KMS-11 (cell line): Measurements from ENCODE around the gene CCDC170.

Source experiments
- H2AFZ ChIP-seq: fragments of 200-600 bp; sonication (generic); 2 replicates; pipeline ENCODE4 v1.6.1; 2016; ENCODE audit warnings: antibody characterized with exemption, mixed run types, low read depth
- H3K27ac ChIP-seq: fragments of 200-600 bp; sonication (generic); 2 replicates; pipeline ENCODE4 v1.6.1; 2016; ENCODE audit warnings: mild to moderate bottlenecking, mixed run types
- H3K27me3 ChIP-seq: fragments of 200-600 bp; sonication (generic); 2 replicates; pipeline ENCODE4 v1.6.1; 2017; ENCODE audit warnings: mild to moderate bottlenecking, low read depth, mixed run types, moderate library complexity; ENCODE audit not compliant: insufficient read depth
- H3K36me3 ChIP-seq: fragments of 200-600 bp; sonication (generic); 2 replicates; pipeline ENCODE4 v1.6.1; 2017; ENCODE audit warnings: mild to moderate bottlenecking, mixed run types; ENCODE audit not compliant: insufficient read depth
- H3K4me1 ChIP-seq: fragments of 200-600 bp; sonication (generic); 2 replicates; pipeline ENCODE4 v1.6.1; 2016; ENCODE audit warnings: mild to moderate bottlenecking, low read depth, mixed run types; ENCODE audit not compliant: poor library complexity, severe bottlenecking
- H3K4me2 ChIP-seq: fragments of 200-600 bp; sonication (generic); 2 replicates; pipeline ENCODE4 v1.7.0; 2016; ENCODE audit warnings: mild to moderate bottlenecking, mixed run types
- H3K4me3 ChIP-seq: fragments of 200-600 bp; sonication (generic); IDR thresholded peaks from 2 replicates; pipeline ENCODE4 v1.6.1; 2017; ENCODE audit warnings: low read depth, low read length, mixed read lengths; ENCODE audit not compliant: insufficient read depth
- H3K79me2 ChIP-seq: fragments of 200-600 bp; sonication (generic); 2 replicates; pipeline ENCODE4 v1.6.1; 2016; ENCODE audit warnings: low read depth, mixed run types; ENCODE audit not compliant: insufficient read depth
- H3K9ac ChIP-seq: fragments of 200-600 bp; sonication (generic); 2 replicates; pipeline ENCODE4 v1.6.1; 2016; ENCODE audit warnings: mild to moderate bottlenecking, mixed run types
- H4K20me1 ChIP-seq: fragments of 200-600 bp; sonication (generic); 2 replicates; pipeline ENCODE4 v1.6.1; 2016; ENCODE audit warnings: mild to moderate bottlenecking, mixed run types; ENCODE audit not compliant: insufficient read depth
- CTCF ChIP-seq: fragments of 200-600 bp; sonication (generic); conservative IDR thresholded peaks from 2 replicates; pipeline ENCODE4 v1.6.1; 2017; ENCODE audit warnings: low read depth, mild to moderate bottlenecking, antibody characterized with exemption, low read length, moderate library complexity, mixed read lengths

Gene CCDC170

GRCh38 chr6:151620179-151620578, 126.4 kb downstream of the CCDC170 start:
- Histone ChIP-seq H4K20me1 (no peaks in the 10 kb centered on the region), H3K27me3 (no peaks in the 10 kb centered on the region), H3K36me3 (no peaks in the 10 kb centered on the region), H3K27ac (no peak overlapping the region), H3K4me1 (no peaks in the 10 kb centered on the region), H2AFZ (no peak overlapping the region), H3K4me3 (no peak overlapping the region), H3K9ac (no peak overlapping the region), H3K79me2 (no peaks in the 10 kb centered on the region), H3K4me2 (no peak overlapping the region)
- TF ChIP-seq CTCF, result no peak

- Histone ChIP-seq H3K27me3 (no peaks in the 10 kb centered on the region), H4K20me1 (no peaks in the 10 kb centered on the region), H3K4me1 (peaks cover 2% of the 10 kb centered on the region), H3K79me2 (no peaks in the 10 kb centered on the region), H3K36me3 (no peaks in the 10 kb centered on the region), H2AFZ (no peak overlapping the region), H3K9ac (no peak overlapping the region), H3K4me3 (no peak overlapping the region), H3K4me2 (no peak overlapping the region), H3K27ac (no peak overlapping the region)
- TF ChIP-seq CTCF, result no peak
Observed at GRCh38 chr6:151624071-151624470, 130.3 kb downstream of the CCDC170 start.

GRCh38 chr6:151624481-151624880, 130.7 kb downstream of the CCDC170 start:
- peaks cover 2% of the 10 kb centered on the region for H3K4me1 ChIP-seq
- no peak overlapping the region for H3K9ac ChIP-seq
- no peak overlapping the region for H2AFZ ChIP-seq
- H3K36me3 ChIP-seq, result no peaks in the 10 kb centered on the region
- H3K27ac ChIP-seq, result no peak overlapping the region
- no peak for TF ChIP-seq CTCF
- H3K4me2 ChIP-seq, result no peak overlapping the region
- no peak overlapping the region for H3K4me3 ChIP-seq
- H3K27me3 ChIP-seq, result no peaks in the 10 kb centered on the region
- no peaks in the 10 kb centered on the region for H4K20me1 ChIP-seq
- no peaks in the 10 kb centered on the region for H3K79me2 ChIP-seq

- no peak for TF ChIP-seq CTCF
- H3K27me3 ChIP-seq, result no peaks in the 10 kb centered on the region
- H2AFZ ChIP-seq, result no peak overlapping the region
- no peak overlapping the region for H3K4me3 ChIP-seq
- H3K79me2 ChIP-seq, result no peaks in the 10 kb centered on the region
- no peaks in the 10 kb centered on the region for H4K20me1 ChIP-seq
- H3K9ac ChIP-seq, result no peak overlapping the region
- H3K4me2 ChIP-seq, result no peak overlapping the region
- H3K4me1 ChIP-seq, result peaks cover 2% of the 10 kb centered on the region
- H3K27ac ChIP-seq, result no peak overlapping the region
- no peaks in the 10 kb centered on the region for H3K36me3 ChIP-seq
Observed at GRCh38 chr6:151624900-151625536, 131.2 kb downstream of the CCDC170 start.
